SK-N-SH (cell line): ENCODE results near the gene CDK8. TPM values are rescaled to one million over a fixed set of nuclear protein-coding genes. Genes with fewer than 3 reads are reported as not detected.

Source experiments
- CTCF ChIA-PET: fragments of 300-600, 350-600 bp; formaldehyde crosslinking; extraction: SDS; loops from one replicate; lab custom pipeline; 2021; lab: Yijun Ruan, JAX
- POLR2A ChIA-PET: fragments of 350-600 bp; sonication (Branson Sonifier 250); formaldehyde crosslinking; extraction: SDS; loops from one replicate; lab custom pipeline; 2020; ENCODE audit warnings: antibody characterized with exemption, inconsistent platforms; lab: Yijun Ruan, JAX
- DNase-seq: peaks from one replicate; pipeline ENCODE4 v3.0.0; 2012
- H2AFZ ChIP-seq: fragments of 200-600 bp; sonication (generic); 2 replicates; pipeline ENCODE4 v1.8.1; 2016; ENCODE audit warnings: antibody characterized with exemption, mild to moderate bottlenecking, low read depth
- H3F3A ChIP-seq: fragments of 200-600 bp; sonication (generic); replicated peaks from 2 replicates; pipeline ENCODE3; 2016; ENCODE audit warnings: antibody characterized with exemption, mild to moderate bottlenecking; ENCODE audit not compliant: insufficient read depth
- H3K27ac ChIP-seq, 2 experiments: fragments of 200-500 bp in 1 of 2; fragments of 200-600 bp in 1 of 2; sonication (Bioruptor generic) in 1 of 2; sonication (generic), shearing (Covaris generic) in 1 of 2; 2 replicates each; pipeline versions ENCODE4 v1.5.1 to v1.6.1; 2014 to 2016; ENCODE audit warnings: low read depth in 2 of 2, inconsistent platforms in 1 of 2, low read length in 1 of 2, mild to moderate bottlenecking in 1 of 2, mixed read lengths in 1 of 2
- H3K27me3 ChIP-seq: fragments of 200-600 bp; sonication (generic), shearing (Covaris generic); 2 replicates; pipeline ENCODE4 v1.6.1; 2016; ENCODE audit warnings: mixed run types; ENCODE audit not compliant: insufficient read depth
- H3K36me3 ChIP-seq, 2 experiments: fragments of 200-500 bp in 1 of 2; fragments of 200-600 bp in 1 of 2; sonication (Bioruptor generic) in 1 of 2; sonication (generic) in 1 of 2; replicated peaks in 1 of 2; 2 replicates each; pipeline versions ENCODE3 to v1.5.1; 2014 to 2016; ENCODE audit warnings: low read length in 1 of 2, mild to moderate bottlenecking in 1 of 2; ENCODE audit not compliant: insufficient read depth in 2 of 2, control insufficient read depth in 1 of 2
- H3K4me1 ChIP-seq, 2 experiments: fragments of 200-500 bp in 1 of 2; fragments of 200-600 bp in 1 of 2; sonication (Bioruptor generic) in 1 of 2; sonication (generic), shearing (Covaris generic) in 1 of 2; 2 replicates each; pipeline versions ENCODE4 v1.5.1 to v1.6.1; 2014 to 2016; ENCODE audit warnings: low read depth in 1 of 2, low read length in 1 of 2, mixed run types in 1 of 2; ENCODE audit not compliant: insufficient read depth in 2 of 2, control insufficient read depth in 1 of 2
- H3K4me2 ChIP-seq: fragments of 200-600 bp; sonication (generic), shearing (Covaris generic); 2 replicates; pipeline ENCODE4 v1.6.1; 2017; ENCODE audit warnings: mixed run types
- H3K4me3 ChIP-seq, 2 experiments: fragments of 200-500 bp in 1 of 2; fragments of 200-600 bp in 1 of 2; sonication (Bioruptor generic) in 1 of 2; sonication (generic), shearing (Covaris generic) in 1 of 2; 2 replicates each; pipeline versions ENCODE4 v1.5.1 to v1.8.1; 2014 to 2016; ENCODE audit warnings: low read depth in 2 of 2, inconsistent platforms in 1 of 2, low read length in 1 of 2, mild to moderate bottlenecking in 1 of 2, mixed read lengths in 1 of 2, moderate library complexity in 1 of 2
- H3K79me2 ChIP-seq: fragments of 200-600 bp; sonication (generic); 2 replicates; pipeline ENCODE4 v1.8.1; 2017; ENCODE audit warnings: mild to moderate bottlenecking; ENCODE audit not compliant: insufficient read depth
- H3K9ac ChIP-seq: fragments of 200-600 bp; sonication (generic); 2 replicates; pipeline ENCODE4 v1.6.1; 2017; ENCODE audit warnings: mixed run types
- H3K9me2 ChIP-seq: fragments of 200-600 bp; sonication (generic); 2 replicates; pipeline ENCODE4 v1.6.1; 2017; ENCODE audit warnings: mixed run types
- H3K9me3 ChIP-seq: fragments of 200-600 bp; sonication (generic); 2 replicates; pipeline ENCODE4 v1.6.1; 2017; ENCODE audit warnings: mixed run types, mild to moderate bottlenecking, moderate library complexity
- H4K20me1 ChIP-seq: fragments of 200-600 bp; sonication (generic); 2 replicates; pipeline ENCODE4 v1.6.1; 2017; ENCODE audit warnings: mild to moderate bottlenecking, mixed run types; ENCODE audit not compliant: insufficient read depth
- CHD2 ChIP-seq: fragments of 150-350 bp; IDR thresholded peaks from 2 replicates; pipeline ENCODE4 v1.6.1; 2018; ENCODE audit warnings: low read length; ENCODE audit not compliant: partially characterized antibody
- ELF1 ChIP-seq: IDR thresholded peaks from 2 replicates; pipeline ENCODE4 v1.4.0; 2012
- EP300 ChIP-seq, 2 experiments: IDR thresholded peaks; 2 replicates each; pipeline versions ENCODE4 v1.4.0 to v1.6.1; 2012; ENCODE audit warnings: borderline replicate concordance in 1 of 2, low read depth in 1 of 2, low read length in 1 of 2
- FOXJ3 ChIP-seq: sonication (generic); formaldehyde crosslinking; IDR thresholded peaks from 2 replicates; pipeline ENCODE4 v1.5.1; 2020; ENCODE audit warnings: mild to moderate bottlenecking, missing genetic modification reagents
- GABPA ChIP-seq: IDR thresholded peaks from 2 replicates; pipeline ENCODE4 v1.4.0; 2012; ENCODE audit warnings: low read depth, mild to moderate bottlenecking
- GATA2 ChIP-seq: sonication (generic); formaldehyde crosslinking; IDR thresholded peaks from 2 replicates; pipeline ENCODE4 v1.5.0; 2020; ENCODE audit warnings: mild to moderate bottlenecking, missing genetic modification reagents
- MEF2A ChIP-seq: IDR thresholded peaks from 2 replicates; pipeline ENCODE4 v1.4.0; 2012; ENCODE audit warnings: low read depth, borderline replicate concordance
- NRF1 ChIP-seq: IDR thresholded peaks from 2 replicates; pipeline ENCODE4 v1.6.1; 2012; ENCODE audit warnings: low read depth, mild to moderate bottlenecking, low read length
- PBX3 ChIP-seq: IDR thresholded peaks from 2 replicates; pipeline ENCODE4; 2012
- RXRA ChIP-seq: IDR thresholded peaks from 2 replicates; pipeline ENCODE4 v1.4.0; 2012; ENCODE audit warnings: low read depth, mild to moderate bottlenecking, borderline replicate concordance
- TEAD4 ChIP-seq: IDR thresholded peaks from 2 replicates; pipeline ENCODE4 v1.4.0; 2012; ENCODE audit warnings: mild to moderate bottlenecking, borderline replicate concordance; ENCODE audit not compliant: insufficient read depth
- USF1 ChIP-seq: IDR thresholded peaks from 2 replicates; pipeline ENCODE4 v1.4.0; 2012; ENCODE audit warnings: low read depth, borderline replicate concordance
- YY1 ChIP-seq: IDR thresholded peaks from 2 replicates; pipeline ENCODE4 v1.4.0; 2012; ENCODE audit warnings: low read depth, mild to moderate bottlenecking
- ZBTB33 ChIP-seq: IDR thresholded peaks from 2 replicates; pipeline ENCODE4 v1.4.0; 2012; ENCODE audit warnings: low read depth, borderline replicate concordance
- WGBS: methylation state at CpG from one replicate; pipeline ENCODE4 v1.1.6; 2017; ENCODE audit warnings: low lambda C conversion rate; 5-methylcytosine and 5-hydroxymethylcytosine counted together
- polyA plus RNA-seq, 3 experiments: library from polyadenylated mRNA; depleted of rRNA; stranded (reverse); fragments of >200 nt; gene quantifications; 2 replicates each; pipeline ENCODE4 v1.2.3, GENCODE V29; 2012
- TF ChIP-seq, protein P1 (sequence below): fragments of 200-600 bp; sonication (generic); IDR thresholded peaks from 2 replicates; pipeline ENCODE4 v1.6.1; 2017; ENCODE audit warnings: antibody characterized with exemption, mild to moderate bottlenecking, moderate library complexity

Gene CDK8
- polyA plus RNA-seq, 1 of the 3 experiments (the other 2 are of a cell fraction) = 10.1 TPM

- peaks cover 4 to 5% of the 10 kb centered on the region in 2 experiments for H3K36me3 ChIP-seq
- no peaks in the 10 kb centered on the region for H3K4me1 ChIP-seq
- H3K9ac ChIP-seq = no peak overlapping the region
- H3K27me3 ChIP-seq = no peaks in the 10 kb centered on the region
- CTCF ChIA-PET = no interaction called here
- H3K9me2 ChIP-seq = no peaks in the 10 kb centered on the region
- H3K79me2 ChIP-seq = no peaks in the 10 kb centered on the region
- H3K4me2 ChIP-seq = no peak overlapping the region
- H3K9me3 ChIP-seq = no peaks in the 10 kb centered on the region
- TF ChIP-seq ELF1 (no peak), ZBTB33 (no peak), FOXJ3 (no peak), MEF2A (no peak), CHD2 (no peak), RXRA (no peak), GABPA (no peak), USF1 (no peak), EP300 (IDR thresholded peaks at IDR 0.05; ENCODE audit: borderline replicate concordance in 1 of 2, low read depth in 1 of 2, low read length in 1 of 2) (no peak), TEAD4 (no peak), NRF1 (no peak), PBX3 (no peak), GATA2 (CRISPR knock-in tag) (no peak), YY1 (no peak)
- TF ChIP-seq, protein P1, sequence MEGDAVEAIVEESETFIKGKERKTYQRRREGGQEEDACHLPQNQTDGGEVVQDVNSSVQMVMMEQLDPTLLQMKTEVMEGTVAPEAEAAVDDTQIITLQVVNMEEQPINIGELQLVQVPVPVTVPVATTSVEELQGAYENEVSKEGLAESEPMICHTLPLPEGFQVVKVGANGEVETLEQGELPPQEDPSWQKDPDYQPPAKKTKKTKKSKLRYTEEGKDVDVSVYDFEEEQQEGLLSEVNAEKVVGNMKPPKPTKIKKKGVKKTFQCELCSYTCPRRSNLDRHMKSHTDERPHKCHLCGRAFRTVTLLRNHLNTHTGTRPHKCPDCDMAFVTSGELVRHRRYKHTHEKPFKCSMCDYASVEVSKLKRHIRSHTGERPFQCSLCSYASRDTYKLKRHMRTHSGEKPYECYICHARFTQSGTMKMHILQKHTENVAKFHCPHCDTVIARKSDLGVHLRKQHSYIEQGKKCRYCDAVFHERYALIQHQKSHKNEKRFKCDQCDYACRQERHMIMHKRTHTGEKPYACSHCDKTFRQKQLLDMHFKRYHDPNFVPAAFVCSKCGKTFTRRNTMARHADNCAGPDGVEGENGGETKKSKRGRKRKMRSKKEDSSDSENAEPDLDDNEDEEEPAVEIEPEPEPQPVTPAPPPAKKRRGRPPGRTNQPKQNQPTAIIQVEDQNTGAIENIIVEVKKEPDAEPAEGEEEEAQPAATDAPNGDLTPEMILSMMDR = no peak
- H4K20me1 ChIP-seq = no peaks in the 10 kb centered on the region
- no peak for DNase-seq
- H3F3A ChIP-seq = no peaks in the 10 kb centered on the region
- no peak overlapping the region for H3K27ac ChIP-seq
- 93% methylated on average over 2 of the region's 2 CpGs for WGBS
- POLR2A ChIA-PET = no interaction called here
- no peak overlapping the region for H3K4me3 ChIP-seq
- H2AFZ ChIP-seq = no peak overlapping the region
Observed at GRCh38 chr13:26380930-26381329, 127.0 kb downstream of the CDK8 start.
